ELR (cell line): ENCODE results near the gene IL3RA.
"Not testable (repeated sequence)": the region's sequence is repeated elsewhere in the genome, so short reads cannot be mapped to it uniquely, and the experiment has no call there.

Experiments
- DNase-seq: peaks from one replicate; pipeline ENCODE4 v3.0.0-alpha.2; 2015; ENCODE audit warnings: low read depth

The IL3RA gene

GRCh38 chrX:1332433-1332832 is 4.2 kb upstream of the IL3RA start:
- DNase-seq = not testable (repeated sequence)

GRCh38 chrX:1334854-1335253 is 1.7 kb upstream of the IL3RA start:
- no peak for DNase-seq

- no peak for DNase-seq
These were observed 579 bp downstream of the IL3RA start for GRCh38 chrX:1336948-1337779.

GRCh38 chrX:1341545-1342184 is 5.1 kb downstream of the IL3RA start:
- no peak for DNase-seq

GRCh38 chrX:1349606-1350005 is 13.0 kb downstream of the IL3RA start:
- not testable (repeated sequence) for DNase-seq

GRCh38 chrX:1351981-1352714 is 15.6 kb downstream of the IL3RA start:
- DNase-seq = no peak

- DNase-seq = no peak
These were observed 17.7 kb downstream of the IL3RA start for GRCh38 chrX:1354036-1355019.

- no peak for DNase-seq
These were observed 18.8 kb downstream of the IL3RA start for GRCh38 chrX:1355131-1356046.

GRCh38 chrX:1357993-1358392 is 21.4 kb downstream of the IL3RA start:
- DNase-seq = no peak

GRCh38 chrX:1358793-1359476 is 22.4 kb downstream of the IL3RA start:
- no peak for DNase-seq

- no peak for DNase-seq
These were observed 22.9 kb downstream of the IL3RA start for GRCh38 chrX:1359477-1359873.

- no peak for DNase-seq
These were observed 23.6 kb downstream of the IL3RA start for GRCh38 chrX:1360171-1360570.

- DNase-seq = peak; percentile 27
These were observed 24.7 kb downstream of the IL3RA start for GRCh38 chrX:1361275-1361674.

GRCh38 chrX:1361910-1362309 is 25.3 kb downstream of the IL3RA start:
- DNase-seq = no peak

- DNase-seq = not testable (repeated sequence)
These were observed 29.8 kb downstream of the IL3RA start for GRCh38 chrX:1366363-1366762.

GRCh38 chrX:1368385-1368698 is 31.8 kb downstream of the IL3RA start:
- DNase-seq = no peak

- DNase-seq = no peak
These were observed 41.7 kb downstream of the IL3RA start for GRCh38 chrX:1378306-1378759.

GRCh38 chrX:1380672-1381233 is 44.2 kb downstream of the IL3RA start:
- peak; percentile 45 for DNase-seq

- no peak for DNase-seq
These were observed 48.2 kb downstream of the IL3RA start for GRCh38 chrX:1384658-1385252.
